ENCODE results near the gene ZNF222. TPM values are rescaled to one million over a fixed set of nuclear protein-coding genes. Genes with fewer than 3 reads are reported as not detected.

The ZNF222 gene
- polyA plus RNA-seq (ENCODE audit: insufficient read length), result 11.8 TPM
- long read RNA-seq, donor 1, result 0 reads
- long read RNA-seq, donor 2, partial matches to known transcripts, result 0 of 4 reads
- long read RNA-seq, donor 2, other reads (novel, unspliced or antisense), result 0 of 4 reads
- long read RNA-seq, donor 3, result 0 reads
- long read RNA-seq, donor 4, result 0 reads
- long read RNA-seq, donor 5, partial matches to known transcripts, result 0 of 3 reads
- long read RNA-seq, donor 5, other reads (novel, unspliced or antisense), result 0 of 3 reads
- long read RNA-seq, donor 6, partial matches to known transcripts, result 0 of 1 reads
- long read RNA-seq, donor 6, other reads (novel, unspliced or antisense), result 0 of 1 reads
- long read RNA-seq, donor 7, partial matches to known transcripts, result 0 of 1 reads
- long read RNA-seq, donor 7, other reads (novel, unspliced or antisense), result 0 of 1 reads
- long read RNA-seq, donor 8, partial matches to known transcripts, result 0 of 1 reads
- long read RNA-seq, donor 8, other reads (novel, unspliced or antisense), result 0 of 1 reads

- DNase-seq, result peak; percentile 86
Measured at GRCh38 chr19:44025217-44025936, at the start of gene ZNF222. TSS of gene ZNF222 (plus strand) at chr19:44025379. CDS start at chr19:44025437, 58 bp downstream.

DNA sequence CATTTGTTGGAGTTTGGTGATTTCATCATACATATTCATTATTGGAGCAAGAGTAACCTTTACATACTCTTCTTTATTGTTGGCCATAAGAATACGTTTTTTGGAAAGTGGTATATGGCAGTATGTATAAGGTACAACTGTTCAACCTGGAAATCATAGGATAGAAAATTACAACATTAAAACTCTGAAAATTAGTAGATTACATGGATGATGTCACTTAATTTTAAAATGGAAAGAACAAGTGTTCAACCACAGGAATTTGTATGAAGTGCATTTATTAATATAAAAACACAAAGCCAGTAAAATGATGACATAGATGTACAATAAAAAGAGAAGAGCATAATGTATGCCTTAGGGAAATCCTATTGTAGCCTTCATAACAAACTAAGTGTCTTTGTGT lies 48.4 kb upstream of the ZNF222 start:
- no peak for DNase-seq

- DNase-seq, result no peak
Measured at GRCh38 chr19:43983544-43983911, 41.7 kb upstream of the ZNF222 start.

- DNase-seq, result peak; percentile 94
Measured at GRCh38 chr19:43983912-43984686, 41.1 kb upstream of the ZNF222 start, which contains the start of gene ZNF155. TSS of gene ZNF155 (plus strand) at chr19:43984188. CDS start at chr19:43988544, 4,356 bp downstream.

- no peak for DNase-seq
Measured at GRCh38 chr19:43984687-43985000, 40.5 kb upstream of the ZNF222 start.

GRCh38 chr19:43997631-43998290 lies 27.4 kb upstream of the ZNF222 start:
- DNase-seq, result no peak

GRCh38 chr19:44002212-44002565 lies 23.0 kb upstream of the ZNF222 start:
- DNase-seq, result no peak

- DNase-seq, result peak; percentile 96
Measured at GRCh38 chr19:44002566-44003460, 22.4 kb upstream of the ZNF222 start, which contains the start of gene ZNF230. TSS of gene ZNF230 (plus strand) at chr19:44002957. CDS start at chr19:44007079, 4,122 bp downstream.

GRCh38 chr19:44003461-44004009 lies 21.6 kb upstream of the ZNF222 start:
- DNase-seq, result peak; percentile 4

- DNase-seq, result no peak
Measured at GRCh38 chr19:44005973-44006372, 19.2 kb upstream of the ZNF222 start.

- DNase-seq, result no peak
Measured at GRCh38 chr19:44007473-44007872, 17.7 kb upstream of the ZNF222 start.

- no peak for DNase-seq
Measured at GRCh38 chr19:44010468-44010867, 14.7 kb upstream of the ZNF222 start.

DNA sequence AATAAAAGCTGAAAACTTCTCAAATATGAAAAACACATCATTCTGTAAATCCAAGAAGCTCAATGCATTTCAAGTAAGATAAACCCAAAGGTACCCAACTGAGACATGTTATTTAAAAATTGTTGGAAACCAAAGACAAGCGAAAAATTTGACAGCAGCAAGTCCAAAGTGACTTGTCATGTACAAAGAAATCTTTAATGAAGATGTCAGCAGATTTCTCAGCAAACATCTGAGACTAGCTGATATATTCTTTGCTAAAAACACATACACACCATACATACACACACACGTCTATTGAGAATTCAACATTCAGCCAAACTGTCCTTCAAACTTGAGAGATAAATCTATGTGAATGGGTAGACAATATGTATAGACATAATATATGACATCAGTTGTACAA lies 5.7 kb upstream of the ZNF222 start:
- no peak for DNase-seq

DNA sequence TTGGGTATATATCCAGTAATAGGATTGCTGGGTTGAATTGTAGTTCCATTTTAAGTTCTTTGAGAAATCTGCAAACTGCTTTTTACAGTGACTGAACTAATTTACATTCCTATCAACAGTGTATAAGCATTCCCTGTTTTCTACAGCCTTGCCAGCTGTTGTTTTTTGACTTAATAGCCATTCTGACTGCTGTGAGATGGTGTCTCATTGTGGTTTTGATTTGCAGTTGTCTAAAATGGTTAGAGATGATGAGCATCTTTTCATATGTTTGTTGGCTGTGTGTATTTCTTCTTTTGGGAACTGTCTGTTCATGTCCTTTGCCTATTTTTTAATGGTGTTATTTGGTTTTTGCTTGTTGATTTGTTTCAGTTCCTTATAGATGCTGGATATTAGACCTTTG lies 4.0 kb upstream of the ZNF222 start:
- DNase-seq, result no peak

- no peak for DNase-seq
Measured at GRCh38 chr19:44024900-44025216, 321 bp upstream of the ZNF222 start.

- no peak for DNase-seq
Measured at GRCh38 chr19:44026622-44027021, 1.4 kb downstream of the ZNF222 start.

GRCh38 chr19:44032001-44032610 lies 6.9 kb downstream of the ZNF222 start:
- DNase-seq, result no peak

DNA sequence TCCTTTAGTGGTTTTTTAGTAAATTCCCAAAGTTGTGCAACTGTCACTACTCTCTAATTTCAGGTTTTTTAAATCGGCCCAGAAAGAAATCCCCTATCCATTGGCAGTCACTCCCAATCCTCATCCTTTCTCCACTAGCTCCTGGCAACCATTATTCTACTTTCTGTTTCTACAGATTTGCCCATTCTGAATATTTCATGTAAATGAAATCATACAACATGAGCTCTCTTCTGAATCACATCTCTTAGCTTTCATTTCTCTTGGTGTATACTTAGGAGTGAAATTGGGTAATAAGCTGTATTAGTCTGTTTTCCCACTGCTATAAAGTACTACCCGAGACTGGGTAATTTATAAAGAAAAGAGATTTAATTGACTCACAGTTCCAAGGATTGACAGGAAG lies 17.0 kb downstream of the ZNF222 start:
- DNase-seq, result no peak

GRCh38 chr19:44050740-44051649 lies 25.8 kb downstream of the ZNF222 start:
- DNase-seq, result no peak
